ENCODE measurements around the gene TEX22. TPM values are rescaled to one million over a fixed set of nuclear protein-coding genes. Genes with fewer than 3 reads are reported as not detected.

The TEX22 gene, protein sequence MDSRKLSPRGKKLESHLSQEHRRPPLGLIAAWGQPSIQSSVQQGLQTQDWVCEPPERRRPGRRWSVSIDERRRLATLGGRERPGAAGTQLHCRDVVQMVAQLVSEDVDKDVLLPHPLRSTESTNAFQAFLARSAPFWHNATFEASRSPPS
- total RNA-seq = 0.60 to 2.9 TPM (median 2.2 TPM) in 3 replicates
- long read RNA-seq, partial matches to known transcripts = 0 of 5 reads
- long read RNA-seq, other reads (novel, unspliced or antisense) = 5 of 5 reads

GRCh38 chr14:105398044-105398725 lies at the start of gene TEX22:
TSS of gene TEX22 (plus strand) at chr14:105398538. CDS start at chr14:105399341, 803 bp downstream.
- Mint-ChIP-seq H3K4me1 (ENCODE audit: low read depth) (peaks cover 14% of the 10 kb centered on the region), H3K27me3 (ENCODE audit: low read depth) (no peaks in the 10 kb centered on the region), H3K4me3 (ENCODE audit: unreplicated experiment) (peak within 1 kb of the TSS; percentile 78), H3K36me3 (ENCODE audit: low read depth) (peaks cover 13% of the 10 kb centered on the region), H3K27ac (ENCODE audit: unreplicated experiment) (peak within 1 kb of the TSS; percentile 79), H3K9me3 (ENCODE audit: low read depth) (peaks cover 11% of the 10 kb centered on the region)
- TF ChIP-seq CTCF (IDR thresholded peaks at IDR 0.05) = peak; percentile 47
- no peak for DNase-seq (ENCODE audit: low spot score)

DNA sequence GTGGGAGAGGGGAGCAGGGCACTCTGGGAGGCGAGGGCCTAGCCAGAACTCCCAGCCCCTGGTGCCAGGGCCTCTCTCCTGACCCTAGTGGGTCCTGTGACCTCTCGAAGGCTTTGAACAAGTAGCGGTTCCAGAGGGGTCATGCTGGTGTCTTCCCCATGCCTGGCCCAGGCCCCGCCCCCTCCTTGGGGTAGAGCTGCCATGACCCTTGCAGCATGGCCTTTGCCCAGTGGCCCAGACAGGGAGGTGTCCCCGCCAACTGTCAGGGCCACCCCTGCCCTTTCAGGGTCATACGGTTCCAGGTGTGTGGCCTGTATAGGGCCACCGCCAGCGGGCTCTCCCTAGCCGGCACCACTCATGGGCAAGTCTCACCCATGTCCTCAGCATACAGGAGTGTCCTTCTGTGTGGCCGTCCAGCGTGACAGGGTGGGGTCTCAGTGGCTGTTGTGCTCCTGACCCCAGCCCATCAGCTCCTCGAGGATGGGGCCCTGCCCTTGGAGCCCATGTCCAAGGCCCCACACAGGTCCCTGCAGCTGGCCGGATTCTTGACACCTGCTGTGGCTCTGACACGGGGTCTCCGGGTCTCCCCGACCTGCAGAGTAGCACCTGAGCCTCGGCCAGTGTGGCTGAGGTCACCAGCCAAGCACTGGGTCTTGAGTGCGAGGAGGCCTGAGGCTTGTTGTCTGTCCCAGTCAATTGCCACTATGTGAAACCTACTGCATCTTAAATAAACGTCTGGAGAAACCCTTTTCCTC lies 49.2 kb upstream of the TEX22 start:
- Mint-ChIP-seq H3K4me3 (ENCODE audit: unreplicated experiment) (no peak overlapping the region), H3K27me3 (ENCODE audit: low read depth) (no peaks in the 10 kb centered on the region), H3K9me3 (ENCODE audit: low read depth) (peaks cover 8% of the 10 kb centered on the region), H3K27ac (ENCODE audit: unreplicated experiment) (no peak overlapping the region), H3K36me3 (ENCODE audit: low read depth) (peaks cover 5% of the 10 kb centered on the region), H3K4me1 (ENCODE audit: low read depth) (peaks cover 2% of the 10 kb centered on the region)
- DNase-seq (ENCODE audit: low spot score) = no peak
- no peak for TF ChIP-seq CTCF (IDR thresholded peaks at IDR 0.05)

GRCh38 chr14:105349992-105350391 lies 48.3 kb upstream of the TEX22 start:
- TF ChIP-seq CTCF (IDR thresholded peaks at IDR 0.05) = no peak
- peaks cover 2% of the 10 kb centered on the region for H3K4me1 Mint-ChIP-seq (ENCODE audit: low read depth)
- H3K27ac Mint-ChIP-seq (ENCODE audit: unreplicated experiment) = no peak overlapping the region
- H3K27me3 Mint-ChIP-seq (ENCODE audit: low read depth) = no peaks in the 10 kb centered on the region
- peaks cover 5% of the 10 kb centered on the region for H3K9me3 Mint-ChIP-seq (ENCODE audit: low read depth)
- DNase-seq (ENCODE audit: low spot score) = no peak
- H3K4me3 Mint-ChIP-seq (ENCODE audit: unreplicated experiment) = no peak overlapping the region
- peaks cover 5% of the 10 kb centered on the region for H3K36me3 Mint-ChIP-seq (ENCODE audit: low read depth)

DNA sequence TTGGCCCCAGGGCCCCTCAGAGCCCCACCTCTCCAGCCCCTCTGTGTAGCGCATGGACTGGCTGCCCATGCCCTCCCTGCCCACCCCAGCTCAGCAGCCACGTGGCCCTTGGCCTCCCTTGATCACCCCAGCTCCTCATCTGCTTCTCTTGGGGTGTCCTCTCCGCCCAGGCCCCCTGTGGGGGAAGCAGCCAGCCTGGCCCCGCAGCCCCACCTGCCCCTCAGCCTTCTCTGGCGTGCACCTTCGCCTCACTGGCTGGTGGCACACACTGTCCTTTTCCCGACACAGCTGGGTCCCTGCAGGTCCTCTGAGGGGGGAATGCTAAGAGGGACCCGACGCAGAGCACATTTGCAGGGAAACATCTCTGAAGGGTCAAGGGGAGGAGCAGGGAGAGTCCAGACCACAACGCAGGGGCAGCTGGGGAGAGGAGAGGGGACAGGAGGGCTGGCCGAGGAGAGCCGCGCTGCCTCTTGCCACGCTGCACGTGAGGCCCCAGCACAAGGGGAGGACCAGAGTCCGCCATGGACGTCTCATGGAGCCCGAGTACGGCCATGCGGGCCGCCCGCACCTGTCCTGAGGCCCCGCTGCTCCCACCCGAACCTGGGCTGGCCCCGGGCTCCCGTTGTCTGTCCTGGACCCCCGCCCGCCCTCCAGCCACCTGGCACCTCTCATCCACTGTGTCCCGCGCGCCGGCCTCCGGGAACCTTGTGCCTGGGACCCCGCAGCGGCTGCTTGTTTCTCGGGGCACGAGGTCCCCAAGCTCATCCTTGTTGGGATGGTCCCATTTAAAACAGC lies 47.7 kb upstream of the TEX22 start:
- DNase-seq (ENCODE audit: low spot score) = peak; percentile 94
- no peak for TF ChIP-seq CTCF (IDR thresholded peaks at IDR 0.05)
- H3K9me3 Mint-ChIP-seq (ENCODE audit: low read depth) = peaks cover 3% of the 10 kb centered on the region
- H3K4me1 Mint-ChIP-seq (ENCODE audit: low read depth) = peaks cover 2% of the 10 kb centered on the region
- no peak overlapping the region for H3K4me3 Mint-ChIP-seq (ENCODE audit: unreplicated experiment)
- no peak overlapping the region for H3K27ac Mint-ChIP-seq (ENCODE audit: unreplicated experiment)
- peaks cover 4% of the 10 kb centered on the region for H3K36me3 Mint-ChIP-seq (ENCODE audit: low read depth)
- H3K27me3 Mint-ChIP-seq (ENCODE audit: low read depth) = no peaks in the 10 kb centered on the region
